Measurements from ENCODE around the gene SYT3.

Gene SYT3, protein sequence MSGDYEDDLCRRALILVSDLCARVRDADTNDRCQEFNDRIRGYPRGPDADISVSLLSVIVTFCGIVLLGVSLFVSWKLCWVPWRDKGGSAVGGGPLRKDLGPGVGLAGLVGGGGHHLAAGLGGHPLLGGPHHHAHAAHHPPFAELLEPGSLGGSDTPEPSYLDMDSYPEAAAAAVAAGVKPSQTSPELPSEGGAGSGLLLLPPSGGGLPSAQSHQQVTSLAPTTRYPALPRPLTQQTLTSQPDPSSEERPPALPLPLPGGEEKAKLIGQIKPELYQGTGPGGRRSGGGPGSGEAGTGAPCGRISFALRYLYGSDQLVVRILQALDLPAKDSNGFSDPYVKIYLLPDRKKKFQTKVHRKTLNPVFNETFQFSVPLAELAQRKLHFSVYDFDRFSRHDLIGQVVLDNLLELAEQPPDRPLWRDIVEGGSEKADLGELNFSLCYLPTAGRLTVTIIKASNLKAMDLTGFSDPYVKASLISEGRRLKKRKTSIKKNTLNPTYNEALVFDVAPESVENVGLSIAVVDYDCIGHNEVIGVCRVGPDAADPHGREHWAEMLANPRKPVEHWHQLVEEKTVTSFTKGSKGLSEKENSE

DNA sequence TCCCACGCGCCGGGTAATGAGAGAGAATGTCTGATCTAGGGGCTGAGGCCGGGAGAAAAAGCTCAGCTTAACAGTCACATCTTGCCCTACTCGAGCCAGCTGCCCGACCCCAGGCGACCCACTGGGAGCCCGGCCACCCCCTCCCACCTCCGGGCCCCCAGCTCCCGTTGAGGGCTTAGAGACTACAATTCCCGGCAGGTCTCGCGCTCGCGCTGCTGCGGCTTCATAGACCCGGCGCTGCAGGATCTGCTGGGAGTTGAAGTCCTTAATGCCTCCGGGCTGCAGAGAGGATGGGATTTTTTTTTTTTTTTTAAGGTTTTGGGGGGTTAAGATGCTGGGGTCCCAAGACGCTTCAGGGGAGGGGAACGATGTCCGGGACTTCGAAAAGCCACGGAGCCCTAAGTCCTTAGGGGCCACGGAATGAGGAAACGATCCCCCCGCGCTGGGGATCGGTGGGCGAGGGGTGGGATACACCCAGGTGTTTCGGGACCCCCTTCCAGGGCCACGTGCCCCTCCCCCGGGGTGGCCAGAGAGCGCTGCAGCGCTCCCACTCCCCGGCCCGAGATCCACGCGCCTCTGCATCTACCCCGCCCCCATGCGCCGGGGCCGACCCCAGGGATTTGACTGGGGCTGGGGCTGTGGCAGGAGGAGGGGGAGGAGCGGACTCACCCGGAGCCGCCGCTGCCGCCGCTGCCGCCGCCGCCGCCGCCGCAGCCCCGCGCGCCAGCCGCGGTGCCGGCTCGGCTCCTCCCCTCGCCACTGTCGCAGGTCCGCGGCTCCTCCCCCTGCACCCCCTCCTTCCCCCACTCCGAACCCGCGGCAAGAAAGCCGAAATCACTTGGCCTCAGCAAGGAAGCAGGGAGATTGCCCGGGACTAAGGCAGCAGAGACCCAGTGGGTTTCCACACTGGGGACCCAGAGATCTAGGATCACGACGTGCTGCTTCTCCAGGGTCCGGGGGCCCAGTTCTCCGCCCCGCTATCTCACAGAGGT is at the start of gene SYT3:
Gene SYT3 (minus strand): TSS at position 761 of the 992 bp plus-strand sequence. CDS start 2,470 bp downstream, outside the sequence.
- no peak for DNase-seq (ENCODE audit: low read depth)

DNA sequence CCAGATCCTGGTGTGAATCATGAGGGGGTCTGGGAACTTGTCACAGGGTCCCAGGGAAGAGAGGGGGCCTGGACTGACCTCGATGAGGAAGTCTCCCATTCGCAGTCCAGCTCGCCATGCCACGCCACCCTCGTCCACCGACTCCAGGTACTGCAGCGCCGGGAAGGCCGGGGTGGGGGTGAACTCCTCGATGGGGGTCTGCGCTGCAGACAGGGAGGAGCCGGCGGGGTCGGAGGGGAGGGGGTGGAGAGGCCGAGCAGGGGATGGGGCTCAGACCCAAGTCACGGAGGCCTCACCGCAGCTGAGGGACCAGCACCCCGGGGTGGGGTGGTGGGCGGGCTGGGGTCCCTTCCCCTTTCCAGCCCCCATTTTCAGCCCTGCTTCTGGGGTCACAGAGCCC is 49.1 kb upstream of the SYT3 start:
- DNase-seq (ENCODE audit: low read depth), result no peak

DNA sequence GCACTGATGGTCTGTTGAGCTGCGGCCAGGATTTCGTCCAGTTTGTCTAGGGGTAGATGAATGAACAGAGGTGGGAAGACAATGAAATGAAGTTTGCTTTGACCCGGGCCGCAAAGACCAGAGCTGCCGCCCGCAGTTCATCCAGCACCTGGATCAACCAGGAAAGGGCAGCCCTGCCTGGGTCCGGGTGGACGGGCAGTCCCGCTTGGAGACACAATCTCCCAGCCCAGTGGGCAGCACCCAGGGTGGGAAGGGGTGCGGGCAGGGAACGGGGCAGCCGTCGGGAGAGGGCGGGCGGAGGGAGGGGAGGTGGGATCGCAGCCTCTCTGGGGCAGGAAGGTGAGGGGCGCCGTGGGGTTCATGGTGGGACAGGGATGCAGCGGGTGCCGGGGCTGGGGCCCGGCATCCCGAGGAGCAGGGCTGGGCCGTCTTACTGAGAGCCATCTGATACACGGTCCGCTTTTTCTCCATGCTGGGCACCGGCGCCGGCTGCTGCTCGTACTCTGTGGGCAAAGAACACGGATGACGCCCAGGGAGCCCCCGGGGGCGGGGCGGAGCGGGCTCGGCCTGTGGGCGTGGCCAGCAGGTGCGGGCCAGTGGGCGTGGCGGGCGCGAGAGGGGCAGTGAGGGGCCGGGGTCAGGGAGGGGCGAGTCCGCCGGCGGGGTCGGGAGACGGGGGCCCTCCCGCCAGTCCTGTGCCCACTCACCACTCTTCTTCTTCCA is 46.8 kb upstream of the SYT3 start:
- DNase-seq (ENCODE audit: low read depth), result no peak

DNA sequence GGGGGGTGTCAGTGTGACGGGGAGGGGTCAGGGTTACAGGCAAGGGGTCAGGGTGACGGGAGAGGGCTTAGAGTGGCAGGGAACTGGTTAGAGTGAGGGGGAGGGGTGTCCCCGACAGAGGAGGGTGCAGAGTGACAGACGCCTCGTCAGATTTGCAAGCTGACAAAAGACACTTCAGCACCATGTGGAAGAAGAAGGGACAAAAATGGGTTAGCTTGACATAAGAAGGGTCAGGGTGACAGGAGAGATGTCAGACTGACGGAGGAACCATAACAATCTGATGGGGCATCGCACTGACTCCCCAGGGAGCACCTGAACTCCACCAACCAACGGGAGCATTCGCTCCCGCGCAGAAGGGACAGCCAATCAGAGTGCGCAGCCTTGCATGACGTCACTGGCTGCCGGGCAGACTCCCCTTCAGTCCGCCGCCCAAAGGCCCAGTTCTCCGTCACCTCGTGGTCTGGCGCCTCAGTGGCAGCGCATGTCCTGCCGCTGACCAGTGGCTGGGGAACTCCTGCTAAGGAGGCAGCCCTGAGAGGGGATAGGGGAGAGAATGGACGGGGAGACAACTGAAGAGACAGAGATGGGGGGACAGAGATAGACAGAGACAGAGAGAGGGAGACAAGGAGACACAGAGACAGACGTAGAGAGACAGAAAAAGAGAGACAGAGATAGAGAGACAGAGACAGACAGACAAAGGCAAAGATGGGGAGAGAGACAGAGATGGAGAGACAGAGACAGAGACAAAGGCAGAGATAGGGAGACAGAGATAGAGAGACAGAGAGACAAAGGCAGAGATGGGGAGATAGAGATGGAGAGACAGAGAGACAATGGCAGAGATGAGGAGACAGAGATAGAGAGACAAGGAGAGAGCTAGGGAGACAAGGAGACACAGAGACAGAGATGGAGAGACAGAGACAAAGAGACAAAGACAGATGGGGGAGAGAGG is 39.8 kb upstream of the SYT3 start:
- DNase-seq (ENCODE audit: low read depth), result peak; percentile 48

DNA sequence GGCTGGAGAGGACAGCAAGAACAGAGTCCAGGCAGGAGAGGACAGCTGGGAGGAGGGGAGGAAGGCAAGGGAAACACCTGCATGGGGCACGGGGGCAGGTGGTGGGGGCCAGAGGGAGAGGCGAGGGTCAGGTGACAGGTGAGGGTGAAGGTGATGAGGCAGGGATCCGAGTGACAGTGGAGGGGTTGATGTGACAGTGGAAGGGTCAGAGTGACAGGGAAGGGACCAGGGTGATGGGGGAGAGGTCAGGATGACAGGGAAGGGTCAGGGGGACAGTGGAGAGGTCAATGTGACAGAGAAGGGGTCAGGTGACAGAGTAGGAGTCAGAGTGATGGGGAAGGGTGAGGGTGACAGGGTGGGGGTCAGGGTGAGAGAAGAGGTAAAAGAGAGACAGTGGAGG is 38.6 kb upstream of the SYT3 start:
- DNase-seq (ENCODE audit: low read depth), result no peak

DNA sequence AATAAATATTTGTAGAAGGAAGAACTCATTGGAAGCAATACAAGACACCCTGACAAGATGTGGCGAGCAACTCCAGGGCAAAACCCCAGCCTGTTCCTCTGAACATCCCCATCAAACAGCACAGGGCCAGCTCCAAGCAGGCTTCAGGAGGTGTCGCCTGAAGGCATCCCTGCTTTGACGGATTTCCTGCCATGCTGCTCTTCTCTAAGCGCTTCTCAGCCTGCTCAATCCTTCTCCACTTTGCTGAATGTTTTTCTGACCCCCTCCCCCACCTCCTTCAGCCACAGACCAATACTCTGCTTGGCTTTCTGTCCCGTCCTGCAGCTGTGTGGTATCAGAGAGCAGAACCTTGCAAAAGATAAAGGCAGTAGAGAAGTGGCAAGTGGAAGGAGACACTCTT is 38.0 kb upstream of the SYT3 start:
- no peak for DNase-seq (ENCODE audit: low read depth)

DNA sequence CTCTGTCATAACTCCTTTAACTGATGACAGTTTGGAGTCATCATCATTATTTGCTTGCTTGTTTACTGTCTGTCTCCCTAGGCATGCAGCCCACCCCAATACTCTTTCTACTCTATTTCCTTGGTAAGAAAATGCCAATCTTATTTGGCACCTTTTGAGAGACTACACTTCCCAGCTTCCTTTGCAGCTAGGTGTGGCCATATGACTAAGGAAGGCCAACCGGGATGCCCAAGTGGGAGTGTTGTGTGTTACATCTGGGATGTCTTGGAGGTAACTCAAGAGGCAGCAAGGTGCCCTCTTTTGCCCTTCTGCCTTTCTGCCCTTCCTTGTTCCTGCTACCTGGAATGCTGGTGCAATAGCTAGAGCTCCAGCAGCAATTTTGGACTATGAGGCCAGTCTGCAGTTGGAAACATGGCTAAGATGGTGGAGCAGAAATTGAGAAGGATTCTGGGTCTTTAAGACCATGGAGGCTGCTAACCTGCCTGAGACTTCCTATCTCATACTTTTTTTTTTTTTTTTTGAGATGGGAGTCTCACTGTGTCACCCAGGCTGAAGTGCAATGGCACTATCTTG is 37.0 kb upstream of the SYT3 start:
- DNase-seq (ENCODE audit: low read depth), result no peak

DNA sequence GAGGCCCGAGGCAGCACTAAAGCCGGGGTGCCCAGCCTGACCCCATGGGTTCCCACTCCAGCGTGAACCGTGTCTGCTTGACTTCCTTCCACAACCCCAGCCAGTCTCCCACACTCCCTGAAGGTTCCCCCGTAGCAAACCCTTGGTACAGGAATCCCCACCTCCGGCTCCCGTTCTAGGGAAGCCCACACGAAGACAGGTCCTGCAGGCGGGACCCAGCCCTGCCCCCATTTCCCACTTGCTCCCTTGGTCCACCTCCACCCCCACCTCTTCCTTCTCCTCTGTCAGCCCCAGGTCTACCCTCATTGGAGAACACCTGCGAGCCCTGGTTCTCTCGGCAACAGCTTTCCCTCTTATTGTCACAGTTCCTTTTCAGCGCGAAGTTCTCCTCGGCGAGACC is 33.4 kb upstream of the SYT3 start:
- no peak for DNase-seq (ENCODE audit: low read depth)

DNA sequence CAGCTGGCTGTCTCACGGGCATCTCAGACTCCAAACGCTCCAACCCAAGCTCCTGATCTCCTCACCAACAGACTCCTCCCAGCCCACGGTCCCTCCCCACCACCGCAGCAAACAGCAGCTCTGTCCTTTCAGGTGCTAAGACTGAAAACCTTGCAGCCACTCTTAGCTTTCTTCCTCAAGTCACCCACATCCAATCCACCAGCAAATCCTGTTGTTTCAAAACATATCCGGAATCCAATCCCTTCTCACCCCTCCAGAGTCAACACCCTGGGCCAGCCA is 30.4 kb upstream of the SYT3 start:
- DNase-seq (ENCODE audit: low read depth), result no peak

DNA sequence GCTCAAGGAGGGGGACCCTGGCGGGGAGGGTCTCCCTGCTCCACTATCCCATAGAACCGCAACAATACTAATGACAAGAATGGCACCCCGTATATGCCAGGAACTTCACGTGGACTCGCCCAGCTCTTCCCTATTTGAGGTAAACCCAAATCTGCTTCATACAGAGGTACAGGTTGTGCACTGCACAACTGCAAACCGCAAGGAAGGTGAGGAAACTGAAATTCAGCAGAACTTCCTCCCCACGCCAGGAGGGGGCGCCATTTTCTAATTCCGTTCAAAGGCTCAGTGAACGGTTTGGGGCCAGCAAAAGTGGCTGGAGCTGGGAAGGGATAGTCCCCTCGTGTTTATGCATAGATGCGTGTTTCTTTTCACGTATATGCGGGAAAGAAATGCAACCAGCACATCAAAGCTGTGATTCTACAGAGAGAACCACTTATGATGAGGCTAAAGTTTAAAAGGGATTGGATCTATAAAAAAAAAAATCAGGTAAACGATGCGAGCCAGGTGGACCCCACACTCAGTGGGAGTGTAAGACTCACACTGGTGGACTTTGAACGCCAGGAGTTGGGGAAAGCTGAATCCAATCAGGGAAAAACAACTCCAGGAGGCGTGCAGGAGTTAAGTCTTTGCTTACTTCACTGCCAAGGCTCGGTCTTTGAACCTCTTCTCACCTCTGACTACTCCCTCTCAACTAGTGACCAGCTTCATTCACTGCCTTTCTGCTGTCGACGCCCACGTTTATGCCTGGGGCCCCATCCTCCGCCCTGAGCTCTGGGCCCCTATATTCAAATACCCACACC is 29.8 kb upstream of the SYT3 start:
- DNase-seq (ENCODE audit: low read depth), result peak; percentile 8

DNA sequence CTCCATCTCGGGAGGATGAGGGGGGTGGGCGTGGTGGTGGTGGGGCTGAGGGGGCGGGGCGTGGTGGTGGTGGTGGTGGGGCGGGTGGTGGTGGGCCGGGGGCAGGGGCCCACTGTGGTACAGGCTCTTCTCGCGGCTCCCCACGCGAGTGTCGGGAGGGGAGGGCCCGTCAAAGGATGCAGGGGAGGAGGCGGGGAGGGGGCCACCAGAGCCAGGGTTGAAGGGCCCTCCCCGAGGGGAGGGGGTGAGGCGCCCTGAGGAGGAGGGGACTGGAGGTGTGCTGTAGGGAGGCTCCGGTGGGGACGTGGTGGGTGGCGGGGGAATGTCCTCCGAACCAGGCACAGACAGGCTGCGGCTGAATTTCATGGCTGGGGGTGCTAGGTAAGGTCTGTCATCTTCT is 29.2 kb upstream of the SYT3 start:
- no peak for DNase-seq (ENCODE audit: low read depth)

DNA sequence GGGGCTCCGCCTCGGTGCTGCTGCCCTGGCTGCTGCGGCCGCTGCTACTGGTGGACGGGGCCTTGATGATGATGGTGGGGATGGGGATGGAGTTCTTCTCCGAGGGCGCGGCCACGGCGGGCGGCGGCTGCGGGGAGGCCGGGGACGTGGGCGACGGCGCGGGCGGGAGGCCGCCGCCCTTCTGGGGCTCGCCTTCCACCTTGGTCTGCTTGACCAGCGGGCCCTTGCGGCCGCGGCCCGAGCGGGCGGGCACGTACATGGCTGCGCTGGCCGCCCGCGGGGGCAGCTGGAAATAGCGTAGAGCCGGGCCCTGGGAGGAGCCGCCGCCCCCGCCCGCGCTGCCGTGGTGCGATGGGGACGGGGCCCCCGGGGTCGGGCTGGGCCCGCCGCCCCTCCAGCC is 28.7 kb upstream of the SYT3 start:
- no peak for DNase-seq (ENCODE audit: low read depth)

DNA sequence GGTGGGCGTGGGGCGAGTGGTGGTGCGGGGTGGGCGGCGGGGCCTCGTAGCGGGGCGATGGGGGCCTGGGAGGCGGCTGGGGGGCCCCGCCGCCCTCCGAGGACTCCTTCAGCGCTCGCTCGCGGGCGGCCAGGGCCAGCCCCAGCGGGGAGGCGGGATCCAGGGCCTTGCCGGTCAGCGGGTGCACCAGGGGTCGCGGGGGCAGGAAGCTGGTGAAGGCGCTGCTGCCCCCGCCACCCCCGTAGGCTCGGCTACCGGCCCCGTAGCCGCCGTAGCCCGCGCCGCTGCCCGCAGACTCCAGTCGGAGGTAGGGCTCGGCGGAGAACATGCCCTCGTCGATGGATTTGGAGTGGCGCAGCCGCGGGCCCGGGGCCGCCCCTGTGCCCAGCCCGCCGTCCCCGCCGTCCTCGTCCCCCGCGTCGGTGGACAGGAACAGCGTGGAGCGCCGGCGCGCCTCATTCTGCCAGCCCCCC is 28.1 kb upstream of the SYT3 start:
- no peak for DNase-seq (ENCODE audit: low read depth)

DNA sequence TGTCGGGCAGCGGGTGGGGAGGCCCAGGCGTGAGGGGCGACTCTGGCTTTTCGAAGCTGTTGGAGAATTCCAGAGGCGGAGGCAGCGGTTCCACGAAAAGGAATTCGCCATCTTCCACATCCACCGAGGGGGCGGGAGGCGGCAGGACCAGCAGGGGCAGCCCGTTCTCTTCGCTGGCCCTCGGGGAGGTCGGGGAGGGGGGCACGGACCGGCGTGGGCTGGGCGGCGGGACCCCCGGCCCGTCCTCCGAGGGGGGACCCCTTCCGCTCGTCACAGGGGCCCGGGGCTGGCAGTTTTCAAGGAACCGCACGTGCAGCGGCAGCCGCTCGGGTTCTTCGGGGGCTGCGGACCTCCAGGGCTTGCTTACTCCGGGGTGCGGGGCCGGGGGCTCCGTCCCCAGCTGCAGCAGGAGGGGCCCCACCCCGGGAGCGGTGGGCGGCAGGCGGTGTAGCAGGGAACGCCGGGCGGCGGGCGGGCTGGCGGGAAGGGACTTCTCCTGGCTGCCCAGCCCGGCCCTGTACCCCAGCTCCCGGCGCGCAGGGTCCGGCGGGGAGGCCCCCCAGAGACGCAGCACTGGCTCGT is 27.6 kb upstream of the SYT3 start:
- DNase-seq (ENCODE audit: low read depth), result no peak

DNA sequence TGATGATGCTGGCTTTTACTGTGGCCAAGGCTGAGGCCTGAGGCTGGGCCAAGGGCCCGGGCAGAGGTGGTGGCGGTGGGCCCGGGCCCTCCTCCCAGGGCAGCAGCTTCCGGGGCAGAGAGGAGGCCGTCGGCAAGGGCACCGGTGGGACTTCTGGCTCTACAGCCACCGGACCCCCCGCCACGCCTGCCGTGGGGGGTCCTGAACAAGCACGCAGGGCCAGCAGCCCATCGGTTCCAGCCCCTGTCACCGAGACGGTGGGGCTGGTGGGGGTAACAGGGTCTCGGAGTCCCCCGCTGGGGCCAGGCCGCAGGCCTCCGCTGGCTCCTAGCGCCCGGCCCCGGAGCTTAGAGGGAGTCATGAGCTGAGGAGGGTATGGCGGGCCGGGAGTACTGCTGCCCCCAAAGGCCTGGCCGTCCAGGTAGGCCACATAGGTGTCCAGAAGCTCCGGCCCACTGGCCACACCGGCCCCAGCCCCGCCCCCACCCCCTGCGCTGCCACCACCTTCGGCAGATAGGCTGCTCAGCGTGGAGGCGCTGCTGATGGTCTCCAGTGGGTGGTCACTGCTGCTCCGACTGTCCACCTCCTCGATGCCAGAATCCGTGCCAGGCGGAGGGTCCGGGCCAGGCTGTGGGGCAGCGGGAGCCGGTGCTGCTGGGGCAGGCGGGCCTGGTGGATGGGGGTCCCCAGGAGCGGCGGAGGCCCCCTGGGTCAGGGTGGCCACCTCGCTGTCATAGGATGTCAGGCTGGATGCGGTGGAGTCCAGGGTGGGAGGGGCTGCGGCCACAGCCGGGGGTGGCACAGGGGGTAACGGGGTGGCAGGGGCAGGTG is 26.9 kb upstream of the SYT3 start:
- no peak for DNase-seq (ENCODE audit: low read depth)

DNA sequence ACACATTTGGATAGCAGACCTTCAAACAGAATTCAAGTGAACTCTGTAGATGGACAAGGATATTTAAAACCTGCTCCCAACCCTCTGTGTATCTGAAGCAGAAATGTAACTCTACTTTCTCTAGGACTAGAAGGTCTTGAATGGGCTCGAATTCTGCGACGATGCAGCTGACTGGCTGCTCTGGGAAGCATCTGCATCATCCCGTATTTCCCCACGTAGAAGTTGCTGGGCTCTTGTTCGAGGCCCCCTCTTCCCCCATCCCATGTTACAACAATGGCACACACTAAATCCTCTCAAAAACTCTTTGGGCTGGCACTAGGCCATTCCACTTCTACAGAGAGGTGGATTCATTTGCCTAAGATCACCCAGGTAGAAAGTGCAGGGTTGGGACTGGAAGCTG is 24.5 kb upstream of the SYT3 start:
- no peak for DNase-seq (ENCODE audit: low read depth)

DNA sequence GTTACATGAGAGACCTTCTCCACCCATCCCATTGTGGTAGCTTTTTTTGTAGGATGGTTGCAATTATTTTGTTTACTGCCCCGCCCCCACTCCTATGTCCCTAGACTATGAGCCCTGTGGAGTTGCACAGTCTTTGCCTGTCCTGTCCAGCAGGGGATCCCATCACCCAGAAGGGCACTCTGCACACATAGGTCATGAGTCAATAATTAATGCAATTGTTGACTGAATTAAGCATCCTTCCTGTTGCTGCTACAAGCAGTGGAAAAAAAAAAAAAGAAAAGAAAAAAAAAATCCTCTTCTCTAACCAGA is 23.8 kb upstream of the SYT3 start:
- DNase-seq (ENCODE audit: low read depth), result no peak

DNA sequence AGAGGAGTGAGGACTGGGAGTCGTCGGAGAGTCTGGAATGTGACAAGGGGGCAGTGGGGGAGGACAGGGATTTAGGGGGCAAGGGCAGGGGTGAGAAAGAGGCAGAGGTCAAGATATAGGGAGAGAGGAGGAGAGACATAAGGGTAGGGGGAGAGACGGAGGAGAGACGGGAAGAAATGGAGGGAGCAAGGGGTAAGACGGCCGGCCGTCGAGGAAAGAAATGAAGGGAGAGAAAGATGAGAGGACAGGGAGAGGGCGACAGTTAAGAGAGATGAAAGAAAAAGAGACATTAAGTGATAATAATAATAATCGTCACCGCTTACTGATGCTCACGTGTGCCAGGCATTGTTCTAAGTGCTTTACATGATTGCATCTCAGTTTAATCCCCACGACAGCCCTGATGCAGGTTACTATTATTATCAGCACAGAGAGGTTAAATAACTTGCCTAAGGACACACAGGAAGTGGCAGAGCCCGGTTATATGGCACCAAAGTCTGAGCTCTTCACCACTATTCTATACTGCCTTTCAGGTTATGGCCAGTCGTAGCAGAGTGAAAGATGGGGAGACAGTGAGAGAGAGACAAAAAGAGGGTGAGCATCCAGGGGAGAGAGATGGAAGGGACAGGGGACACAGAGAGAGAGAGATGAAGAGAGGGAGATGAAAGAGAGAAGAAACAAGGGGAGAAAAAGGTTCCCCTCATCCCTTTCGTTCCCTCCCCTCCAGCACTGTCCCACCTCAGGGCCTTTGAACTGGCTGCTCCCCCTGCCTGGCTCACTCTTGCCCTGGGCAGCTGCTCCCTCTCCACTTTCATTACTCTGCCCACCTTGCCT is 23.2 kb upstream of the SYT3 start:
- DNase-seq (ENCODE audit: low read depth), result no peak

All from stimulated activated CD8-positive, alpha-beta memory T cell treated with anti-CD3 and anti-CD28 coated beads, Interleukin-12 subunit alpha, Interleukin-12 subunit beta, amount 100 ng/mL, for 1 hour (primary cell).